ENCODE data around the gene C1orf232.
A peak's percentile ranks its signal among the peaks of the same experiment; 100 is the strongest.

The C1orf232 gene

GRCh38 chr1:26168410-26169197 is at the start of gene C1orf232:
TSS of gene C1orf232 (minus strand) at chr1:26168963. CDS start at chr1:26168499, 464 bp downstream.
- peak; percentile 36 for DNase-seq

GRCh38 chr1:26215246-26215645 is 46.5 kb upstream of the C1orf232 start:
- no peak for DNase-seq

GRCh38 chr1:26213335-26213905 is 44.7 kb upstream of the C1orf232 start:
- DNase-seq: no peak

- no peak for DNase-seq
Measured at GRCh38 chr1:26212726-26213125, 44.0 kb upstream of the C1orf232 start.

- no peak for DNase-seq
Measured at GRCh38 chr1:26210147-26210870, 41.5 kb upstream of the C1orf232 start.

- no peak for DNase-seq
Measured at GRCh38 chr1:26203642-26204318, 35.0 kb upstream of the C1orf232 start.

- DNase-seq: no peak
Measured at GRCh38 chr1:26200413-26200812, 31.6 kb upstream of the C1orf232 start.

- no peak for DNase-seq
Measured at GRCh38 chr1:26197813-26198212, 29.1 kb upstream of the C1orf232 start.

- DNase-seq: no peak
Measured at GRCh38 chr1:26197301-26197700, 28.5 kb upstream of the C1orf232 start.

- no peak for DNase-seq
Measured at GRCh38 chr1:26195805-26196204, 27.0 kb upstream of the C1orf232 start.

GRCh38 chr1:26191739-26192138 is 23.0 kb upstream of the C1orf232 start:
- no peak for DNase-seq

- DNase-seq: no peak
Measured at GRCh38 chr1:26190373-26190987, 21.7 kb upstream of the C1orf232 start, which contains the start of gene CATSPER4. TSS of gene CATSPER4 (plus strand) at chr1:26190602. CDS start at chr1:26190628, 26 bp downstream.

GRCh38 chr1:26189751-26190275 is 21.1 kb upstream of the C1orf232 start:
- DNase-seq: no peak

GRCh38 chr1:26189331-26189730 is 20.6 kb upstream of the C1orf232 start:
- DNase-seq: no peak

GRCh38 chr1:26188477-26188876 is 19.7 kb upstream of the C1orf232 start:
- no peak for DNase-seq

- DNase-seq: no peak
Measured at GRCh38 chr1:26187882-26188281, 19.1 kb upstream of the C1orf232 start.

- no peak for DNase-seq
Measured at GRCh38 chr1:26184883-26185282, 16.1 kb upstream of the C1orf232 start.

GRCh38 chr1:26184086-26184485 is 15.3 kb upstream of the C1orf232 start:
- DNase-seq: no peak

GRCh38 chr1:26182383-26182696 is 13.6 kb upstream of the C1orf232 start:
- DNase-seq: no peak

GRCh38 chr1:26181586-26182382 is 13.0 kb upstream of the C1orf232 start:
- no peak for DNase-seq

- DNase-seq: no peak
Measured at GRCh38 chr1:26180010-26180506, 11.3 kb upstream of the C1orf232 start.

Data from NCI-H1436 treated with DMSO at 0.1 percent for 48 hours (cell line).